ENCODE measurements around the gene CPNE6. TPM values are rescaled to one million over a fixed set of nuclear protein-coding genes. Genes with fewer than 3 reads are reported as not detected.
A peak's percentile ranks its signal among the peaks of the same experiment; 100 is the strongest.

CPNE6 gene
- total and polyA plus RNA-seq, 4 donors, result 0.05 to 0.17 TPM; not detected in 2

DNA sequence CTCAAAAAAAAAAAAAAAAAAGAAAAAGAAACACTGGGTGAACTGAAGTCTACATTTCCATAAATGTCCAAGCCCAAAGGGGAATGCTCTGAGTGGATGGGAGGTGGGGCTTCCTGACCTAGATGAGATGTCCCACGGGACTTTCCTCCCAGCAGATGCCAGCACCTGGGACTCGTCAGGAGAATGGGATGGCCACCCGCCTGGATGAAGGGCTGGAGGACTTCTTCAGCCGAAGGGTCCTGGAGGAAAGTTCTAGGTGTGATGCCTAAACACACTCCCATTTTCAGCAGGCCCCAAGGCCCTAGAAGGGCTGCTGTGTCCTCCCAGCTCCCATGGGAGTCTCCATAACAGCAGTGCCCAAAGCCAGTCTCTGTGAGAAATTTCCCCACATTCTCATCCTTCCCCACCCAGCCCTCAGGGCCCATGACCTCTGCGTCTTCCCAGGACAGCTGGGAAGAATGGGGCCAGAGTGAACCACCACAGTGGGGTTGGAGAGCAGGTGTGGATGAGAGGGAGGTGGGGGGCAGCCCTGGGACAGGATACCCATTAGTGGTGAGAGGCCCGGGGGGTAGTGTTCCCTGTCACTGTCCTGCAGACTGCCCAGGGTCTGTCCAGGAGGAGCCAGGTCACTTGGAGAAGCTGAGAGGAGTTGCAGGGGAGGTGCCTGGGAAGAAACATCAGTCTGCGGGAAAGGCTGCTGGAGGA is 7.1 kb upstream of the CPNE6 start:
- Histone ChIP-seq H3K27me3 (ENCODE audit: control insufficient read depth in 4 of 4, insufficient read depth in 4 of 4, low read length in 3 of 4) (no peaks in the 10 kb centered on the region), H3K27ac (ENCODE audit: low read depth in 1 of 2, low read length in 2 of 2) (peak overlapping the region in 1 of 2 donors; percentile 19), H3K9ac (ENCODE audit: low read depth in 1 of 2, low read length in 2 of 2) (no peak overlapping the region), H3K4me3 (ENCODE audit: low read depth in 1 of 3, low read length in 3 of 3) (no peak overlapping the region), H3K4me1 (ENCODE audit: control insufficient read depth in 4 of 4, insufficient read depth in 4 of 4, low read length in 3 of 4) (peaks cover 40 to 81% (median 68%) of the 10 kb centered on the region in 4 donors), H3K9me3 (ENCODE audit: control insufficient read depth in 4 of 4, low read length in 3 of 4) (no peaks in the 10 kb centered on the region), H3K36me3 (ENCODE audit: control insufficient read depth in 4 of 4, insufficient read depth in 3 of 4, low read depth in 1 of 4, low read length in 3 of 4) (no peaks in the 10 kb centered on the region)
- 66% methylated on average over 7 of the region's 7 CpGs for WGBS
- no peak for DNase-seq (ENCODE audit: low spot score)
- TF ChIP-seq FOXA2 (IDR thresholded peaks at IDR 0.05) (no peak), YY1 (IDR thresholded peaks at IDR 0.05) (no peak), RAD21 (IDR thresholded peaks at IDR 0.05) (no peak), MAX (IDR thresholded peaks at IDR 0.05) (no peak), HNF4A (conservative IDR thresholded peaks at IDR 0.05) (peak in 1 of 2 donors; percentile 7), EGR1 (IDR thresholded peaks at IDR 0.05; ENCODE audit: low read depth in 2 of 2) (no peak), TAF1 (conservative IDR thresholded peaks at IDR 0.05) (no peak), HNF4G (IDR thresholded peaks at IDR 0.05) (no peak), SP1 (IDR thresholded peaks at IDR 0.05) (peak; percentile 6), CTCF (IDR thresholded peaks at IDR 0.05; ENCODE audit: low read depth, low read length, missing input control) (no peak)

- Histone ChIP-seq H3K4me3 (ENCODE audit: low read depth in 1 of 3, low read length in 3 of 3) (no peak overlapping the region), H3K9ac (ENCODE audit: low read depth in 1 of 2, low read length in 2 of 2) (no peak overlapping the region), H3K27ac (ENCODE audit: low read depth in 1 of 2, low read length in 2 of 2) (no peak overlapping the region), H3K9me3 (ENCODE audit: control insufficient read depth in 4 of 4, low read length in 3 of 4) (no peaks in the 10 kb centered on the region), H3K4me1 (ENCODE audit: control insufficient read depth in 4 of 4, insufficient read depth in 4 of 4, low read length in 3 of 4) (peaks cover 40 to 81% (median 68%) of the 10 kb centered on the region in 4 donors), H3K36me3 (ENCODE audit: control insufficient read depth in 4 of 4, insufficient read depth in 3 of 4, low read depth in 1 of 4, low read length in 3 of 4) (no peaks in the 10 kb centered on the region), H3K27me3 (ENCODE audit: control insufficient read depth in 4 of 4, insufficient read depth in 4 of 4, low read length in 3 of 4) (no peaks in the 10 kb centered on the region)
- DNase-seq (ENCODE audit: low spot score), result no peak
- WGBS, result 87% methylated on average over 15 of the region's 15 CpGs
- no peak for TF ChIP-seq FOXA2 (IDR thresholded peaks at IDR 0.05)
- no peak for TF ChIP-seq CTCF (IDR thresholded peaks at IDR 0.05; ENCODE audit: low read depth, low read length, missing input control)
- no peak for TF ChIP-seq RXRA (IDR thresholded peaks at IDR 0.05)
- no peak for TF ChIP-seq EGR1 (IDR thresholded peaks at IDR 0.05; ENCODE audit: low read depth in 2 of 2)
- TF ChIP-seq REST (IDR thresholded peaks at IDR 0.05), result no peak
- no peak for TF ChIP-seq SP1 (IDR thresholded peaks at IDR 0.05)
- TF ChIP-seq HNF4G (IDR thresholded peaks at IDR 0.05), result no peak
- no peak for TF ChIP-seq NR2F2 (IDR thresholded peaks at IDR 0.05)
- TF ChIP-seq MAX (IDR thresholded peaks at IDR 0.05), result no peak
- TF ChIP-seq, protein P1, sequence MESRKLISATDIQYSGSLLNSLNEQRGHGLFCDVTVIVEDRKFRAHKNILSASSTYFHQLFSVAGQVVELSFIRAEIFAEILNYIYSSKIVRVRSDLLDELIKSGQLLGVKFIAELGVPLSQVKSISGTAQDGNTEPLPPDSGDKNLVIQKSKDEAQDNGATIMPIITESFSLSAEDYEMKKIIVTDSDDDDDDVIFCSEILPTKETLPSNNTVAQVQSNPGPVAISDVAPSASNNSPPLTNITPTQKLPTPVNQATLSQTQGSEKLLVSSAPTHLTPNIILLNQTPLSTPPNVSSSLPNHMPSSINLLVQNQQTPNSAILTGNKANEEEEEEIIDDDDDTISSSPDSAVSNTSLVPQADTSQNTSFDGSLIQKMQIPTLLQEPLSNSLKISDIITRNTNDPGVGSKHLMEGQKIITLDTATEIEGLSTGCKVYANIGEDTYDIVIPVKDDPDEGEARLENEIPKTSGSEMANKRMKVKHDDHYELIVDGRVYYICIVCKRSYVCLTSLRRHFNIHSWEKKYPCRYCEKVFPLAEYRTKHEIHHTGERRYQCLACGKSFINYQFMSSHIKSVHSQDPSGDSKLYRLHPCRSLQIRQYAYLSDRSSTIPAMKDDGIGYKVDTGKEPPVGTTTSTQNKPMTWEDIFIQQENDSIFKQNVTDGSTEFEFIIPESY (IDR thresholded peaks at IDR 0.05), result no peak
- TF ChIP-seq YY1 (IDR thresholded peaks at IDR 0.05), result no peak
- no peak for TF ChIP-seq JUND (IDR thresholded peaks at IDR 0.05)
- TF ChIP-seq FOXA1 (IDR thresholded peaks at IDR 0.05), result no peak
- TF ChIP-seq RAD21 (IDR thresholded peaks at IDR 0.05), result no peak
- TF ChIP-seq TAF1 (conservative IDR thresholded peaks at IDR 0.05), result no peak
- TF ChIP-seq HNF4A (conservative IDR thresholded peaks at IDR 0.05), result no peak
- TF ChIP-seq ATF3 (IDR thresholded peaks at IDR 0.05), result no peak
- no peak for TF ChIP-seq GABPA (IDR thresholded peaks at IDR 0.05 in 1 of 2, conservative IDR thresholded peaks at IDR 0.05 in 1 of 2)
Observed at GRCh38 chr14:24064856-24065255, 6.5 kb upstream of the CPNE6 start.
